ENCODE data around the gene IGFBPL1. TPM values are rescaled to one million over a fixed set of nuclear protein-coding genes. Genes with fewer than 3 reads are reported as not detected.
A peak's percentile ranks its signal among the peaks of the same experiment; 100 is the strongest.
"Not testable (repeated sequence)": the region's sequence is repeated elsewhere in the genome, so short reads cannot be mapped to it uniquely, and the experiment has no call there.

Gene IGFBPL1
- polyA plus RNA-seq, 6 donors from 2014 or later: not detected

GRCh38 chr9:38405785-38406184 is 18.5 kb downstream of the IGFBPL1 start:
- peaks cover 0 to 1% (median 0%) of the 10 kb centered on the region in 3 donors for H3K4me1 Mint-ChIP-seq
- no peaks in the 10 kb centered on the region for H3K9me3 Mint-ChIP-seq
- DNase-seq (no peak), ATAC-seq (ENCODE audit: low read depth in 2 of 2) (no peak)
- H3K4me3 Mint-ChIP-seq: no peak overlapping the region
- peaks cover 38 to 47% (median 42%) of the 10 kb centered on the region in 3 donors for H3K27me3 Mint-ChIP-seq
- no peaks in the 10 kb centered on the region for H3K36me3 Mint-ChIP-seq
- peak overlapping the region in 1 of 6 donors; percentile 58 for H3K27ac Mint-ChIP-seq

GRCh38 chr9:38404314-38404713 is 19.9 kb downstream of the IGFBPL1 start:
- Mint-ChIP-seq H3K27me3 (peaks cover 35 to 47% (median 43%) of the 10 kb centered on the region in 3 donors), H3K4me1 (peaks cover 0 to 2% (median 0%) of the 10 kb centered on the region in 3 donors), H3K9me3 (no peaks in the 10 kb centered on the region), H3K27ac (no peak overlapping the region), H3K4me3 (no peak overlapping the region), H3K36me3 (no peaks in the 10 kb centered on the region)
- ATAC-seq (ENCODE audit: low read depth in 2 of 2) (no peak), DNase-seq (no peak)

GRCh38 chr9:38401994-38402393 is 22.3 kb downstream of the IGFBPL1 start:
- H3K27me3 Mint-ChIP-seq: peaks cover 29 to 43% (median 40%) of the 10 kb centered on the region in 3 donors
- no peak overlapping the region for H3K27ac Mint-ChIP-seq
- DNase-seq (no peak), ATAC-seq (ENCODE audit: low read depth in 2 of 2) (no peak)
- peaks cover 0 to 2% (median 0%) of the 10 kb centered on the region in 3 donors for H3K4me1 Mint-ChIP-seq
- peaks cover 0 to under 1% of the 10 kb centered on the region in 2 donors for H3K36me3 Mint-ChIP-seq
- H3K4me3 Mint-ChIP-seq: no peak overlapping the region
- H3K9me3 Mint-ChIP-seq: peaks cover 0 to 1% (median 0%) of the 10 kb centered on the region in 7 donors

GRCh38 chr9:38399191-38399590 is 25.1 kb downstream of the IGFBPL1 start:
- Mint-ChIP-seq H3K27me3 (peaks cover 11 to 26% (median 20%) of the 10 kb centered on the region in 3 donors), H3K27ac (peak overlapping the region in 1 of 6 donors; percentile 44)
- H3K4me1 Mint-ChIP-seq; ATAC-seq (ENCODE audit: low read depth in 2 of 2); DNase-seq; H3K36me3 Mint-ChIP-seq; H3K4me3 Mint-ChIP-seq; H3K9me3 Mint-ChIP-seq: not testable (repeated sequence)

- Mint-ChIP-seq H3K4me3 (no peak overlapping the region), H3K27ac (peak overlapping the region in 2 of 6 donors; percentile 20 to 27), H3K4me1 (peaks cover 16 to 26% (median 17%) of the 10 kb centered on the region in 3 donors), H3K27me3 (peaks cover 0 to 8% (median 2%) of the 10 kb centered on the region in 3 donors), H3K9me3 (peaks cover 0 to 3% (median 0%) of the 10 kb centered on the region in 7 donors), H3K36me3 (peaks cover 6 to 7% of the 10 kb centered on the region in 2 donors)
- DNase-seq (no peak), ATAC-seq (ENCODE audit: low read depth in 2 of 2) (no peak)
These were observed 27.9 kb downstream of the IGFBPL1 start for GRCh38 chr9:38396371-38396671.

GRCh38 chr9:38395653-38396370 is 28.4 kb downstream of the IGFBPL1 start:
- Mint-ChIP-seq H3K27ac (no peak overlapping the region), H3K4me3 (peak overlapping the region in 2 of 8 donors; percentile 6 to 10), H3K27me3 (peaks cover 5 to 8% (median 7%) of the 10 kb centered on the region in 3 donors), H3K36me3 (peaks cover 6 to 7% of the 10 kb centered on the region in 2 donors), H3K4me1 (peaks cover 16 to 25% (median 17%) of the 10 kb centered on the region in 3 donors), H3K9me3 (peaks cover 0 to 3% (median 0%) of the 10 kb centered on the region in 7 donors)
- DNase-seq (no peak), ATAC-seq (ENCODE audit: low read depth in 2 of 2) (no peak)

GRCh38 chr9:38394416-38394815 is 29.8 kb downstream of the IGFBPL1 start:
- peak overlapping the region in 2 of 6 donors; percentile 33 to 52 for H3K27ac Mint-ChIP-seq
- no peak for ATAC-seq (ENCODE audit: low read depth in 2 of 2)
- DNase-seq: no peak
- peaks cover 0 to 3% (median 0%) of the 10 kb centered on the region in 7 donors for H3K9me3 Mint-ChIP-seq
- H3K4me1 Mint-ChIP-seq: peaks cover 16 to 24% (median 17%) of the 10 kb centered on the region in 3 donors
- H3K4me3 Mint-ChIP-seq: peak overlapping the region in 3 of 8 donors; percentile 10 to 73 (median 63)
- H3K36me3 Mint-ChIP-seq: peaks cover 6 to 7% of the 10 kb centered on the region in 2 donors
- peaks cover 6 to 11% (median 9%) of the 10 kb centered on the region in 3 donors for H3K27me3 Mint-ChIP-seq

GRCh38 chr9:38393128-38393796 is 31.0 kb downstream of the IGFBPL1 start:
- peaks cover 6 to 7% of the 10 kb centered on the region in 2 donors for H3K36me3 Mint-ChIP-seq
- ATAC-seq (ENCODE audit: low read depth in 2 of 2): peak; percentile 10 to 29
- H3K27me3 Mint-ChIP-seq: peaks cover 6 to 14% (median 11%) of the 10 kb centered on the region in 3 donors
- peak overlapping the region; percentile 83 to 99 (median 94) for H3K4me3 Mint-ChIP-seq
- no peak for DNase-seq
- peaks cover 0 to 2% (median 0%) of the 10 kb centered on the region in 7 donors for H3K9me3 Mint-ChIP-seq
- peak overlapping the region; percentile 17 to 92 (median 70) for H3K27ac Mint-ChIP-seq
- H3K4me1 Mint-ChIP-seq: peaks cover 16 to 24% (median 17%) of the 10 kb centered on the region in 3 donors

- Mint-ChIP-seq H3K27me3 (peaks cover 9 to 15% (median 11%) of the 10 kb centered on the region in 3 donors), H3K36me3 (peaks cover 6 to 7% of the 10 kb centered on the region in 2 donors), H3K4me1 (peaks cover 16 to 24% (median 17%) of the 10 kb centered on the region in 3 donors), H3K27ac (peak within 1 kb of the TSS; percentile 59 to 96 (median 76)), H3K4me3 (peak within 1 kb of the TSS; percentile 83 to 99 (median 94)), H3K9me3 (peaks cover 0 to 2% (median 0%) of the 10 kb centered on the region in 7 donors)
- peak; percentile 42 for DNase-seq
- ATAC-seq (ENCODE audit: low read depth in 2 of 2): peak; percentile 88 to 92
These were observed 31.8 kb downstream of the IGFBPL1 start, which contains the start of gene ALDH1B1 for GRCh38 chr9:38392235-38393127. Gene ALDH1B1 (plus strand): TSS chr9:38392702. CDS start chr9:38395749, 3,047 bp downstream.

- Mint-ChIP-seq H3K36me3 (peaks cover 2 to 3% of the 10 kb centered on the region in 2 donors), H3K4me3 (peak overlapping the region in 7 of 8 donors; percentile 67 to 99 (median 94)), H3K27me3 (peaks cover 10 to 15% (median 11%) of the 10 kb centered on the region in 3 donors), H3K27ac (peak overlapping the region in 3 of 6 donors; percentile 14 to 65 (median 59)), H3K4me1 (peaks cover 16 to 24% (median 17%) of the 10 kb centered on the region in 3 donors), H3K9me3 (peaks cover 0 to 1% (median 0%) of the 10 kb centered on the region in 7 donors)
- ATAC-seq (ENCODE audit: low read depth in 2 of 2) (no peak), DNase-seq (no peak)
These were observed 32.8 kb downstream of the IGFBPL1 start for GRCh38 chr9:38391278-38392118.

GRCh38 chr9:38390851-38391250 is 33.4 kb downstream of the IGFBPL1 start:
- H3K27ac Mint-ChIP-seq: no peak overlapping the region
- no peaks in the 10 kb centered on the region for H3K9me3 Mint-ChIP-seq

GRCh38 chr9:38390442-38390841 is 33.8 kb downstream of the IGFBPL1 start:
- Mint-ChIP-seq H3K27ac (no peak overlapping the region), H3K4me1 (peaks cover 16 to 24% (median 17%) of the 10 kb centered on the region in 3 donors), H3K36me3 (no peaks in the 10 kb centered on the region), H3K9me3 (peaks cover 0 to 2% (median 0%) of the 10 kb centered on the region in 7 donors), H3K27me3 (peaks cover 10 to 18% (median 17%) of the 10 kb centered on the region in 3 donors), H3K4me3 (peak overlapping the region in 2 of 8 donors; percentile 94 to 97)
- ATAC-seq (ENCODE audit: low read depth in 2 of 2) (no peak), DNase-seq (no peak)

More at GRCh38 chr9:38390851-38391250, 33.4 kb downstream of the IGFBPL1 start:
- Mint-ChIP-seq H3K36me3 (no peaks in the 10 kb centered on the region), H3K27me3 (peaks cover 10 to 15% (median 12%) of the 10 kb centered on the region in 3 donors), H3K4me3 (peak overlapping the region in 7 of 8 donors; percentile 29 to 97 (median 84)), H3K4me1 (peaks cover 16 to 24% (median 17%) of the 10 kb centered on the region in 3 donors)
- ATAC-seq (ENCODE audit: low read depth in 2 of 2) (no peak), DNase-seq (no peak)

All from naive B cell (primary cell).